Fibroblast of lung (primary cell): ENCODE results near the gene CACYBP. TPM values are rescaled to one million over a fixed set of nuclear protein-coding genes. Genes with fewer than 3 reads are reported as not detected.

Source experiments
- DNase-seq, 2 donors: peaks; one replicate each; pipeline versions ENCODE4 v3.0.0 to v3.0.0-alpha.2; 2010; ENCODE audit warnings: low read depth in 2 of 2
- H2AFZ ChIP-seq: 2 replicates; pipeline ENCODE4 v1.5.1; 2012; ENCODE audit warnings: low read length, control low read depth, inconsistent platforms
- H3K27ac ChIP-seq: 2 replicates; pipeline ENCODE4 v1.5.1; 2011; ENCODE audit warnings: low read length, control low read depth; ENCODE audit not compliant: insufficient read depth
- H3K27me3 ChIP-seq: 2 replicates; pipeline ENCODE4 v1.5.1; 2011; ENCODE audit warnings: mild to moderate bottlenecking, low read length; ENCODE audit not compliant: control insufficient read depth, insufficient read depth
- H3K36me3 ChIP-seq: 2 replicates; pipeline ENCODE4 v1.5.1; 2011; ENCODE audit warnings: low read length; ENCODE audit not compliant: control insufficient read depth, insufficient read depth
- H3K4me1 ChIP-seq: 2 replicates; pipeline ENCODE4 v1.5.1; 2011; ENCODE audit warnings: low read length; ENCODE audit not compliant: control insufficient read depth, insufficient read depth; ENCODE audit errors: extremely low read depth
- H3K4me2 ChIP-seq: 2 replicates; pipeline ENCODE4 v1.5.1; 2011; ENCODE audit warnings: low read length, control low read depth; ENCODE audit not compliant: insufficient read depth; ENCODE audit errors: extremely low read depth
- H3K4me3 ChIP-seq, 4 experiments: fragments of 200-600 bp in 1 of 4; sonication (generic) in 1 of 4; replicated peaks in 1 of 4; 2 replicates each; pipeline ENCODE4 v1.5.1; 2011 to 2016; ENCODE audit warnings: low read length in 4 of 4, low read depth in 3 of 4, mild to moderate bottlenecking in 3 of 4, control low read depth in 2 of 4, inconsistent platforms in 1 of 4, mixed read lengths in 1 of 4; ENCODE audit not compliant: insufficient read depth in 1 of 4; ENCODE audit errors: control extremely low read depth in 1 of 4
- H3K79me2 ChIP-seq: 2 replicates; pipeline ENCODE4 v1.5.1; 2012; ENCODE audit warnings: mild to moderate bottlenecking, low read length, inconsistent platforms; ENCODE audit not compliant: control insufficient read depth, insufficient read depth
- H3K9ac ChIP-seq: 2 replicates; pipeline ENCODE4 v1.5.1; 2011; ENCODE audit warnings: mild to moderate bottlenecking, low read length, control low read depth; ENCODE audit not compliant: insufficient read depth
- H3K9me3 ChIP-seq: 2 replicates; pipeline ENCODE4 v1.5.1; 2012; ENCODE audit warnings: low read depth, low read length; ENCODE audit not compliant: control insufficient read depth, insufficient read depth
- H4K20me1 ChIP-seq: 2 replicates; pipeline ENCODE4 v1.5.1; 2011; ENCODE audit warnings: low read length; ENCODE audit not compliant: control insufficient read depth, insufficient read depth; ENCODE audit errors: extremely low read depth
- CTCF ChIP-seq, 2 donors: IDR thresholded peaks in 1 of 2; conservative IDR thresholded peaks in 1 of 2; 1 replicate in 1 of 2; 2 replicates in 1 of 2; pipeline ENCODE4 v1.5.1; 2011 to 2012; ENCODE audit warnings: low read length in 2 of 2, control low read depth in 1 of 2, inconsistent platforms in 1 of 2, low read depth in 1 of 2, mild to moderate bottlenecking in 1 of 2
- EZH2 ChIP-seq: IDR thresholded peaks from 2 replicates; pipeline ENCODE4 v1.5.1; 2012; ENCODE audit warnings: low read length, control low read depth, mild to moderate bottlenecking; ENCODE audit errors: missing control alignments
- polyA plus RNA-seq, 2 donors: library from polyadenylated mRNA; depleted of rRNA in 1 of 2; stranded (reverse) in 1 of 2; unstranded in 1 of 2; fragments of >200 nt; gene quantifications; 2 replicates each; pipeline ENCODE4 v1.2.1, GENCODE V29; 2011 to 2012; ENCODE audit warnings: missing spikeins in 1 of 2
- total RNA-seq: library from RNA; depleted of rRNA; stranded (reverse); fragments of >200 nt; gene quantifications from 2 replicates; pipeline ENCODE4 v1.2.1, GENCODE V29; 2014

Gene CACYBP
- total and polyA plus RNA-seq, 2 donors (not counting 1 experiment from before 2014, with no cell fraction given), result 55.6 to 238 TPM

GRCh38 chr1:175013445-175013844, 13.7 kb downstream of the CACYBP start:
- no peak overlapping the region for H3K4me3 ChIP-seq
- H3K4me2 ChIP-seq, result no peak overlapping the region
- H2AFZ ChIP-seq, result no peak overlapping the region
- H3K9ac ChIP-seq, result no peak overlapping the region
- H3K36me3 ChIP-seq, result peaks cover 14% of the 10 kb centered on the region
- no peaks in the 10 kb centered on the region for H3K79me2 ChIP-seq
- H4K20me1 ChIP-seq, result no peaks in the 10 kb centered on the region
- DNase-seq, result no peak
- no peaks in the 10 kb centered on the region for H3K9me3 ChIP-seq
- H3K27ac ChIP-seq, result no peak overlapping the region
- no peaks in the 10 kb centered on the region for H3K27me3 ChIP-seq
- no peak for TF ChIP-seq CTCF (conservative IDR thresholded peaks at IDR 0.05 in 1 of 2, IDR thresholded peaks at IDR 0.05 in 1 of 2; ENCODE audit: low read depth in 1 of 2, low read length in 2 of 2)
- no peak for TF ChIP-seq EZH2
- H3K4me1 ChIP-seq, result peaks cover 8% of the 10 kb centered on the region

- H3K79me2 ChIP-seq, result peaks cover 5% of the 10 kb centered on the region
- H3K27ac ChIP-seq, result peak overlapping the region; percentile 54
- H3K4me3 ChIP-seq, result peak overlapping the region in 1 of 4 experiments; percentile 22
- peaks cover 8% of the 10 kb centered on the region for H3K4me1 ChIP-seq
- no peaks in the 10 kb centered on the region for H3K27me3 ChIP-seq
- H2AFZ ChIP-seq, result no peak overlapping the region
- no peaks in the 10 kb centered on the region for H4K20me1 ChIP-seq
- peak; percentile 71 to 91 for DNase-seq
- no peak overlapping the region for H3K9ac ChIP-seq
- H3K36me3 ChIP-seq, result peaks cover 14% of the 10 kb centered on the region
- no peaks in the 10 kb centered on the region for H3K9me3 ChIP-seq
- TF ChIP-seq CTCF (conservative IDR thresholded peaks at IDR 0.05 in 1 of 2, IDR thresholded peaks at IDR 0.05 in 1 of 2; ENCODE audit: low read depth in 1 of 2, low read length in 2 of 2) (no peak), EZH2 (no peak)
- peak overlapping the region; percentile 58 for H3K4me2 ChIP-seq
These were observed 15.5 kb downstream of the CACYBP start for GRCh38 chr1:175015243-175015642.

GRCh38 chr1:175019524-175019923, 19.8 kb downstream of the CACYBP start:
- Histone ChIP-seq H3K4me3 (no peak overlapping the region), H3K79me2 (peaks cover 28% of the 10 kb centered on the region), H3K9me3 (no peaks in the 10 kb centered on the region), H3K9ac (no peak overlapping the region), H3K4me2 (no peak overlapping the region), H3K36me3 (peaks cover 4% of the 10 kb centered on the region), H4K20me1 (no peaks in the 10 kb centered on the region), H3K27ac (no peak overlapping the region), H3K27me3 (no peaks in the 10 kb centered on the region), H2AFZ (no peak overlapping the region), H3K4me1 (peaks cover 8% of the 10 kb centered on the region)
- DNase-seq, result no peak
- TF ChIP-seq EZH2 (no peak), CTCF (conservative IDR thresholded peaks at IDR 0.05 in 1 of 2, IDR thresholded peaks at IDR 0.05 in 1 of 2; ENCODE audit: low read depth in 1 of 2, low read length in 2 of 2) (no peak)
